ENCODE measurements around the gene HOXA13. TPM values are rescaled to one million over a fixed set of nuclear protein-coding genes. Genes with fewer than 3 reads are reported as not detected.

The HOXA13 gene
- total and polyA plus RNA-seq, 10 of the 15 experiments (the other 5 are each of a cell fraction or from before 2014, with no cell fraction given) = not detected

- H3K9ac ChIP-seq (ENCODE audit: control insufficient read depth, insufficient read depth, low read length) = no peak overlapping the region
- ChIA-PET CTCF (interaction anchor here (0.8 kb wide), 1 partner anchor 466 kb away, joined by 3 read pairs; no protein-coding TSS in a partner anchor), POLR2A (no interaction called here), SMC1A (ENCODE audit: uncharacterized antibody, unreplicated experiment) (no interaction called here), RAD21 (ENCODE audit: unreplicated experiment) (no interaction called here)
- peaks cover 8 to 23% of the 10 kb centered on the region in 2 experiments for H3K27me3 ChIP-seq (replicated peaks in 1 of 2; ENCODE audit: control insufficient read depth in 2 of 2, insufficient read depth in 2 of 2, low read length in 1 of 2)
- no peaks in the 10 kb centered on the region for H3K4me1 ChIP-seq (ENCODE audit: control insufficient read depth, insufficient read depth, low read length)
- H3K27ac ChIP-seq (ENCODE audit: control insufficient read depth, insufficient read depth) = no peak overlapping the region
- FAIRE-seq = no peak
- no peak for DNase-seq (ENCODE audit: low read depth, low spot score)
- ATAC-seq = no peak
- H3K9me3 ChIP-seq (replicated peaks; ENCODE audit: control insufficient read depth, insufficient read depth, low read length) = no peaks in the 10 kb centered on the region; the same call in 2 of the 3 replicates
- no TSS peak for BruUV-seq (replicated peaks)
- H4K20me1 ChIP-seq (ENCODE audit: control insufficient read depth, insufficient read depth) = no peaks in the 10 kb centered on the region
- H3K4me3 ChIP-seq = no peak overlapping the region
- H3K79me2 ChIP-seq (ENCODE audit: control insufficient read depth, insufficient read depth, low read length) = no peaks in the 10 kb centered on the region
- H2AFZ ChIP-seq (ENCODE audit: control insufficient read depth, low read depth, low read length) = no peak overlapping the region
- intact Hi-C loops (cut with micrococcal nuclease; ENCODE audit: unreplicated experiment) (no loop called here), in situ Hi-C loops (cut with MboI) (no loop called here)
- no peaks in the 10 kb centered on the region for H3K36me3 ChIP-seq (ENCODE audit: control insufficient read depth in 2 of 2, insufficient read depth in 2 of 2, low read length in 1 of 2)
- no peak overlapping the region for H3K4me2 ChIP-seq (ENCODE audit: control insufficient read depth, insufficient read depth)
- TF ChIP-seq CHD1 (IDR thresholded peaks at IDR 0.05; ENCODE audit: low read depth, low read length) (no peak), POLR2AphosphoS2 (IDR thresholded peaks at IDR 0.05; ENCODE audit: low read depth, low read length) (no peak), DPF2 (IDR thresholded peaks at IDR 0.05) (no peak), KDM1A (IDR thresholded peaks at IDR 0.05; ENCODE audit: borderline replicate concordance) (no peak), BCL11A (IDR thresholded peaks at IDR 0.05; ENCODE audit: low read depth, low read length) (no peak), MAX (IDR thresholded peaks at IDR 0.05; ENCODE audit: low read depth, low read length) (no peak), ZBTB40 (IDR thresholded peaks at IDR 0.05; ENCODE audit: borderline replicate concordance) (no peak), ZSCAN29 (IDR thresholded peaks at IDR 0.05) (no peak), ZBTB4 (CRISPR knock-in tag; IDR thresholded peaks at IDR 0.05) (no peak), BCL3 (IDR thresholded peaks at IDR 0.05; ENCODE audit: borderline replicate concordance, insufficient read depth, low read depth, low read length, poor library complexity, severe bottlenecking) (no peak), ELK1 (IDR thresholded peaks at IDR 0.05; ENCODE audit: low read depth, low read length) (no peak), STAT3 (IDR thresholded peaks at IDR 0.05; ENCODE audit: low read depth, low read length) (no peak), ZNF217 (IDR thresholded peaks at IDR 0.05) (no peak)
- 82% methylated on average over 11 of the region's 11 CpGs for WGBS (ENCODE audit: insufficient coverage, insufficient replicate concordance, low lambda C conversion rate, missing lambda C conversion rate)
Observed at GRCh38 chr7:27145914-27146412, 53.9 kb downstream of the HOXA13 start.
